HG03558 (cell line): Measurements from ENCODE around the gene HSD17B4.
"Not testable (repeated sequence)": the region's sequence is repeated elsewhere in the genome, so short reads cannot be mapped to it uniquely, and the experiment has no call there.

Experiments used
- ATAC-seq: cut with Tn5 transposase; IDR thresholded peaks from one replicate; pipeline ENCODE4 v1.9.1; 2021; ENCODE audit warnings: moderate number of reproducible peaks; ENCODE audit not compliant: unreplicated experiment; ENCODE audit errors: extremely low read depth

The HSD17B4 gene, protein sequence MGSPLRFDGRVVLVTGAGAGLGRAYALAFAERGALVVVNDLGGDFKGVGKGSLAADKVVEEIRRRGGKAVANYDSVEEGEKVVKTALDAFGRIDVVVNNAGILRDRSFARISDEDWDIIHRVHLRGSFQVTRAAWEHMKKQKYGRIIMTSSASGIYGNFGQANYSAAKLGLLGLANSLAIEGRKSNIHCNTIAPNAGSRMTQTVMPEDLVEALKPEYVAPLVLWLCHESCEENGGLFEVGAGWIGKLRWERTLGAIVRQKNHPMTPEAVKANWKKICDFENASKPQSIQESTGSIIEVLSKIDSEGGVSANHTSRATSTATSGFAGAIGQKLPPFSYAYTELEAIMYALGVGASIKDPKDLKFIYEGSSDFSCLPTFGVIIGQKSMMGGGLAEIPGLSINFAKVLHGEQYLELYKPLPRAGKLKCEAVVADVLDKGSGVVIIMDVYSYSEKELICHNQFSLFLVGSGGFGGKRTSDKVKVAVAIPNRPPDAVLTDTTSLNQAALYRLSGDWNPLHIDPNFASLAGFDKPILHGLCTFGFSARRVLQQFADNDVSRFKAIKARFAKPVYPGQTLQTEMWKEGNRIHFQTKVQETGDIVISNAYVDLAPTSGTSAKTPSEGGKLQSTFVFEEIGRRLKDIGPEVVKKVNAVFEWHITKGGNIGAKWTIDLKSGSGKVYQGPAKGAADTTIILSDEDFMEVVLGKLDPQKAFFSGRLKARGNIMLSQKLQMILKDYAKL

DNA sequence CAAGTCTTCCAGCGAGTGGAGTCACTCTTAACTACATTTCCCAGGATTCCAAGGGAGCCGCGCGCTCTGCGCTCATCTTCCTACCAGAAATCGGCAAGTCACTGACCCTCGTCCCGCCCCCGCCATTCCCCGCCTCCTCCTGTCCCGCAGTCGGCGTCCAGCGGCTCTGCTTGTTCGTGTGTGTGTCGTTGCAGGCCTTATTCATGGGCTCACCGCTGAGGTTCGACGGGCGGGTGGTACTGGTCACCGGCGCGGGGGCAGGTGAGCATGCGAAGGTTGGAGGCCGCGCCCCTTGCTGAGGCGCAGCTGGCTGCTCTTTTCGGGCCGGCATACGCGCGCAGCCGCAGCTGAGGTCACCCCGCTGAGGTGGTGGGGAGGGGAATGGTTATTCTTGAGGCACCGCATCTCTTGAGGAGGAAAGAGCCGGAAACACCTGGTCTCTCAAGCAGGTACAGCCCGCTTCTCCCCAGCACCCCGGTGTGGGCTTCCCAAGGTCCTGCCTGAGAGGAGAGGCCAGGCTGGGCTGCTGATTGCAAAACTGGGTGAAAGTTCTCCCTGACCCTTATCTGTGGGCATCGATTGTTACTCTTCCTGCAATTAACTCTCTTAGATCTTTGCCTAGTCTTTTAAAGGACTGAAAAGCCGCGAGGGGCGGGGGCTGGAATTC is at the start of gene HSD17B4:
Gene HSD17B4 (plus strand): TSS at position 125 of the 667 bp plus-strand sequence. CDS start 79 bp downstream, at position 204.
- peak; percentile 87 for ATAC-seq

- ATAC-seq, result no peak
These were observed 49.7 kb upstream of the HSD17B4 start for GRCh38 chr5:119402555-119402954.

DNA sequence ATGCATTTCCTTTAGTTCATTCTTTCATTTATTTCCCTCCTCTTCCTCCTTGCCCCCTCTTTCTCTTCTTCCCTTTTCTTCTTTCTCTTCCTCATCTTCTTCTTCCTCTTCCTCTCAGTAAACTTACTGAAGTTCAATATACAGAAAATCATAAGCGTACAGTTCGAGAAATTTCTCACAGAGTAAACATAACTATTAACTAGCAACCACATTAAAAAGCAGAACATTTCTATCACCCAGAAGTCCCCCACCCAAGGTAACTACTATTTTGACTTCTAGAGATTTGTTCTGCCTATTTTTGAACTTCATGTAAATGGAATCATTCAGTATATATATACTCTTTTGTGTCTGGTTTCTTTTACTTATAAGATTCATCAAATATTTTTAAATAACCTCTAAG is 48.3 kb upstream of the HSD17B4 start:
- ATAC-seq, result no peak

GRCh38 chr5:119405419-119405818 is 46.9 kb upstream of the HSD17B4 start:
- ATAC-seq, result no peak

DNA sequence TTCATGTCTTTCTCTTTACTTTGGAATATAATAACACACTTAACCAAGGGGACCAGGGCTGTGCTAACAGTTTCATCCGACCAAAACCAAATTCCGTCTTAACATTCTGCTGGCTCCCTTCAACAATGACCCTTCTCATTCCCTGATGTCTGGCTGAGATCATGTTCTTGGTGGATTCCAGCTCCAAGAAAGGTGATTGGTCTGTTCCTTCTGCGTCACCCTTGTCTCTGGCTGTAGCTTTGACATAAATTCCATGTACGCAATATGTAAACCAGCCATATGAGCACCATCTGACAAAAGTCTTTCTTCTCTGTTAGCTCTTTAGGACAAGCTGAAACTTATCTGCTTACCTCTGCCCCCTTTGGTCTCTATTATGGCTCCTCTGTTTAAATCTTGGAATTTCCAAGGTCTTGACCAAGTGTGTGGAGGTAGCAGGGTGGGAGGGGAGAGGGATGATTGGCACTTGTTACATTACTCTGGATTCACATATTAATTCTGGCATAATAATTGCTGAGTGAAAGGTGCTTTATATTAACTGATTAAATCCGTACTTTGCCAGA is 45.7 kb upstream of the HSD17B4 start:
- no peak for ATAC-seq

DNA sequence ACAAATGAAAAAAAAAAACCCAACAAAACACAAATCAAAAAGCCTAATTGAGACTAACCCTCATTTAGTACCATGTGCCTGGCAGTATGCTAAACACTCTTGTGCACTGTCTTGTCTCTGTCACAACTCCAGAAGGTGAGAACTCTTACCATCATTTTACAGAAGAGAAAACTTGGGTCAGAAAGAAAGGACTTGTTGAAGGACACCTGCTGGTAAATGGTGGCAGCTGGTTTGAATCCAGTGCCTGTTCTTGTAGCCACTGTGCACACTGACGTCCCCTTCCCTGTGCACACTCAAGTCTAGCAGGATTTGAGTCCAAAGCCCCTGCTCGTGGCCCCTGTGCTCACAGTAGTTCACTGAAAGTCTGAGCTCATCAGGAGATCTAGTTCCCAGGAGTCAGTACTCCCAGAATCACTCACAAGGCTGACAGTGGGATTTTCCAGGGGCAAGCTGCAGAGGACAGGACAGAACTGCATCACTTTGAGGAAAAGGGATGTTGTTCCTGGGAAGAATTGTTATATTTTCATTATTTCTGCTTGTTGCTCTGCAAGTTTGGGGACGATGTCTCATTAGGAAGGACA is 43.0 kb upstream of the HSD17B4 start:
- no peak for ATAC-seq

GRCh38 chr5:119410448-119411159 is 41.7 kb upstream of the HSD17B4 start:
- no peak for ATAC-seq

GRCh38 chr5:119411361-119412278 is 40.7 kb upstream of the HSD17B4 start:
- peak; percentile 43 for ATAC-seq

GRCh38 chr5:119412279-119413227 is 39.7 kb upstream of the HSD17B4 start:
- no peak for ATAC-seq

- ATAC-seq, result not testable (repeated sequence)
These were observed 38.1 kb upstream of the HSD17B4 start for GRCh38 chr5:119414124-119414734.

GRCh38 chr5:119417891-119418605 is 34.2 kb upstream of the HSD17B4 start:
- no peak for ATAC-seq

- peak; percentile 45 for ATAC-seq
These were observed 33.6 kb upstream of the HSD17B4 start for GRCh38 chr5:119418606-119419100.

GRCh38 chr5:119420169-119420568 is 32.1 kb upstream of the HSD17B4 start:
- no peak for ATAC-seq

- ATAC-seq, result no peak
These were observed 26.2 kb upstream of the HSD17B4 start for GRCh38 chr5:119426057-119426456.

GRCh38 chr5:119427060-119427459 is 25.2 kb upstream of the HSD17B4 start:
- no peak for ATAC-seq

DNA sequence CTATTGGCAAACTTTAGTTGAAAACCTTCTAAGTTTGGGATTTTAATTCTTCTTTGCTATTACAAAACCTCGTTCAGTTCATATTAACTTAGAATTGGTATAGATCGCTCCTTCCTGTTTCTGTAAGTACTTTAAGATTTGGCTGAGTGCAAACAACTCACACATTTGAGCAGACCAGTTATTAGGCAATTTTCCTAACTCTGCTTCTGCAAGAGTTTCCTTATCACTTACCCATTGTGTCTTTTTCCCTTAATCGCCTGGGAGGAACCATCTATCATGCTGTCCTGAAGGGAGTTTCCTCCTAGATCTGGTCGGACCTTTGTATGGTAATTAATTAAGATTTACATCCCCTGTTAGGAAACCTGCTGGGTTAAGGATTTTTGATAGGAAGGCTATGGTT is 24.7 kb upstream of the HSD17B4 start:
- ATAC-seq, result not testable (repeated sequence)
